Body of pancreas (tissue), 4 donors: ENCODE data around the gene TBX10. TPM values are rescaled to one million over a fixed set of nuclear protein-coding genes. Genes with fewer than 3 reads are reported as not detected.

Experiments
- ATAC-seq: fragments of 150-250 bp; one replicate; pipeline ENCODE4 v1.9.1; 2016
- DNase-seq, 4 donors: peaks; one replicate each; pipeline ENCODE4 v3.0.0-alpha.2; 2019
- H3K27ac ChIP-seq, 4 donors: fragments of 200-600 bp; sonication (generic); 1 replicate in 3 of 4; 2 replicates in 1 of 4; pipeline versions ENCODE4 v1.5.1 to v1.6.1; 2016 to 2019; ENCODE audit warnings: mild to moderate bottlenecking in 1 of 4, mixed read lengths in 1 of 4, moderate library complexity in 1 of 4
- H3K27me3 ChIP-seq, 2 donors: fragments of 200-600 bp; sonication (generic); one replicate each; pipeline ENCODE4 v1.6.0; 2016; ENCODE audit warnings: mild to moderate bottlenecking in 1 of 2
- H3K36me3 ChIP-seq, 2 donors: fragments of 200-600 bp; sonication (generic); replicated peaks in 1 of 2; 2 replicates each; pipeline ENCODE4 v1.5.1; 2016; ENCODE audit warnings: low read depth in 2 of 2; ENCODE audit not compliant: insufficient read depth in 1 of 2
- H3K4me1 ChIP-seq: fragments of 200-600 bp; sonication (generic); one replicate; pipeline ENCODE4 v1.6.0; 2016
- H3K4me3 ChIP-seq, 2 donors: fragments of 200-600 bp; sonication (generic); 1 replicate in 1 of 2; 2 replicates in 1 of 2; pipeline ENCODE4 v1.5.1; 2016 to 2019
- H3K9me3 ChIP-seq, 3 donors: fragments of 200-600 bp; sonication (generic); 1 replicate in 2 of 3; 2 replicates in 1 of 3; pipeline ENCODE4 v1.5.1; 2016
- CTCF ChIP-seq, 7 experiments: fragments of 450-650 bp in 4 of 7; fragments of 200-600 bp in 3 of 7; sonication (generic) in 3 of 7; IDR thresholded peaks; one replicate each; pipeline ENCODE4 v1.5.1; 2016 to 2019; ENCODE audit warnings: antibody characterized with exemption in 7 of 7
- POLR2A ChIP-seq, 3 donors: fragments of 450-650 bp; IDR thresholded peaks; one replicate each; pipeline ENCODE4 v1.6.1; 2016; ENCODE audit warnings: antibody characterized with exemption in 3 of 3, mild to moderate bottlenecking in 2 of 3
- WGBS, 2 donors: methylation state at CpG; one replicate each; pipeline ENCODE4 v1.1.5; 2017; 5-methylcytosine and 5-hydroxymethylcytosine counted together
- intact Hi-C: fragments of 100-400 bp; cut with DNase I; formaldehyde crosslinking; loops from one replicate; pipeline ENCODE4 v1.15.1; 2023
- total RNA-seq, 2 donors: library from RNA; depleted of rRNA; stranded (reverse); fragments of >200 nt; gene quantifications; one replicate each; pipeline ENCODE4 v1.1.0, GENCODE V29; 2016

The TBX10 gene
- total RNA-seq, 2 donors from 2014 or later: not detected

DNA sequence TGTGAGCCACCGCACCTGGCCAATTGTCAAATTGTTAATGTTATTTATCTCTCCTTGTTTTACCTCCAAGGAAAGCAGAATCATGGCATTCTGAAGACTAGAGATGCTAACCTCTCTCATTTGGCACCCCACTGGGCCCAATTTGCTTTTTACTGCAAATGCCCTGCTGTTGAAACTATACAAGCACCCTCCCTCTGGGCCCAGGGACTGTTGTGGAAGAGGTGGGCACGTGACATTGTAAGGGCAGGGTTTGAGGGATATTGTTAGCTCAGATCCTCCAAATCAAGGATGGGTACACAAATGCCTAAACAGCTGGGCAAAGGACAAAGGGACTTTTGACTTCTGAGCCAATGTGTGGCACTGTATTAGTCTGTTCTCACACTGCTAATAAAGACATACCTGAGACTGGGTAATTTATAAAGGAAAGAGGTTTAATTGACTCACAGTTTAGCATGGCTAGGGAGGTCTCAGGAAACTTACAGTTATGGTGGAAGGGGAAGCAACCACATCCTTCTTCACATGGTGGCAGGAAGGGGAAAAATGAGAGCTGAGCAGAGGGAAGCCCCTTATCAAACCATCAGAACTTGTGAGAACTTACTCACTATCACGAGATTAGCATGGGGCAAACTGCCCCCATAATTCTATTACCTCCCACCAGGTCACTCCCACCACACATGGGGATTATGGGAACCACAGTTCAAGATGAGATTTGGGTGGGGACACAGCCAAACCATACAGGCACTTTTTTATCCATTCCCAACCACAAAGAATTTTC, 41.3 kb upstream of the TBX10 start:
- H3K27ac ChIP-seq: no peak overlapping the region

DNA sequence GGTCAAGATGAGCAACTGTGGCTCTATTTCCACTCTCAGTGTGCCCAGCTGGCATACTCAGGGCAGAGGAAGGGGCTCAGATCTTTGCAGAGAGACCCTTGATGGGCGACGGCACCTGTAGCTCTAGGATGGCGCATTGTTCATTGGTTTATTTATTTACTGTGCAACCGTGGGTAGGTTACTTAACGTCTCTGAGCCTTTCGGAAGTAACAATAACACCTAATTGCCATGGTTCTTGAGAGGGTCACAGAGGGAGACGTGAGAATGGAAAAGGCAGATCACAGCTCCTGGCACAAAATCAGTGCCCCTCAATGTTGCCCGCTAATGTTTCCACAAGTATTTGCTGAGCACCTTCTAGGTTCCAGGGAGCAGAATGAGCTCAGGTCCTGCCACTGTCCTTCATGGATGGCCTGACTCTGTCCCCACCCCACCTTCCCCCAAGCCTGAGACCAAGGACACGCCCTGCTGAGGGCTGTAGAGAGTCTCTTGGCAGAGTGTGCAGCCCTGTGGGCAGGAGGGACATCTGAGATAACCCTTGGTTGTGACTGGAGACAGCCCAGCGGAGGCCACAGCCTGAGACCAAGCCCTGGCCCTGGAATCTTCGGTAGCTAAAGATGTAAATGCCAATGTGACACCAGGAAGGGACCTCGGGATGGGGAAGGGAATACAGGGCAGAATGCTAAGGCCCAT, 35.6 kb upstream of the TBX10 start:
- no peak for DNase-seq
- WGBS, 2 donors: 84% methylated on average over 12 of the region's 12 CpGs

More for the DNA sequence above, 41.3 kb upstream of the TBX10 start:
- H3K27me3 ChIP-seq: no peaks in the 10 kb centered on the region
- intact Hi-C loops: no loop called here
- no peaks in the 10 kb centered on the region for H3K36me3 ChIP-seq
- TF ChIP-seq POLR2A (IDR thresholded peaks at IDR 0.05) (no peak), CTCF (IDR thresholded peaks at IDR 0.05) (no peak)
- peaks cover 21% of the 10 kb centered on the region for H3K4me1 ChIP-seq
- H3K9me3 ChIP-seq: no peaks in the 10 kb centered on the region
- no peak for ATAC-seq
- DNase-seq: no peak
- H3K4me3 ChIP-seq: no peak overlapping the region
- WGBS, 2 donors: 64 to 80% methylated on average over 3 of the region's 3 CpGs

DNA sequence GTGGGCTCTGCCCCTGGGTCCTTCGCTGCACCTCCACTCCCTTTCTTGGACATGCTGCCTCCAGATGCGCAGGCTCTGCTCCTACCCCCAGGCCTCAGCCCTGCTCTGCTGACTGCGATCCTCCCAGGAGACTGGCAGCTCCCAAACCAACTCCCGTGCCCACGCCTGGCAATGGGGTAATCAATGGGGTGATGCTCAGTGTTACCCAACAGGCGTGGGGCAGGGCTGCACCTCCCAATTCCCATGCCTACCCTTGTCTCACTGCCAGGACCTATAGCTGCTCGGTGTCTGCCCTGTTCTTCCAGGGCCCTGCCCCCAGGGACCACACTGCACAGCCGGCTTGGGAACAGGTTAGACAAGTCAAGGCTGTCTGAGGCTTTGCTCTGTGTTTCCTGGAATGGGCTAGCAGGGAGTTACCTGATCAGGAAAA, 34.9 kb upstream of the TBX10 start, which contains the start of gene ALDH3B2:
ALDH3B2 (minus strand) TSS at position 182 of the 430 bp plus-strand sequence. CDS start 7,688 bp downstream, outside the sequence.
- 22 to 58% methylated on average over 3 to 8 of the region's 8 CpGs for WGBS, 2 donors
- Histone ChIP-seq H3K9me3 (no peaks in the 10 kb centered on the region), H3K27me3 (no peaks in the 10 kb centered on the region), H3K4me3 (no peak within 1 kb of the TSS), H3K4me1 (peaks cover 14% of the 10 kb centered on the region), H3K27ac (peak within 1 kb of the TSS in 3 of 4 donors; percentile 30 to 58 (median 36)), H3K36me3 (no peaks in the 10 kb centered on the region)
- DNase-seq (peak; percentile 36 to 70 (median 60)), ATAC-seq (peak; percentile 86)
- TF ChIP-seq POLR2A (IDR thresholded peaks at IDR 0.05) (no peak), CTCF (IDR thresholded peaks at IDR 0.05) (no peak)
- intact Hi-C loops: no loop called here

More for the DNA sequence above, 35.6 kb upstream of the TBX10 start:
- Histone ChIP-seq H3K4me1 (peaks cover 14% of the 10 kb centered on the region), H3K4me3 (no peak overlapping the region), H3K27ac (peak overlapping the region in 3 of 4 donors; percentile 30 to 58 (median 36)), H3K36me3 (no peaks in the 10 kb centered on the region), H3K9me3 (no peaks in the 10 kb centered on the region), H3K27me3 (no peaks in the 10 kb centered on the region)
- TF ChIP-seq CTCF (IDR thresholded peaks at IDR 0.05) (no peak), POLR2A (IDR thresholded peaks at IDR 0.05) (no peak)
- intact Hi-C loops: no loop called here
- ATAC-seq: no peak

DNA sequence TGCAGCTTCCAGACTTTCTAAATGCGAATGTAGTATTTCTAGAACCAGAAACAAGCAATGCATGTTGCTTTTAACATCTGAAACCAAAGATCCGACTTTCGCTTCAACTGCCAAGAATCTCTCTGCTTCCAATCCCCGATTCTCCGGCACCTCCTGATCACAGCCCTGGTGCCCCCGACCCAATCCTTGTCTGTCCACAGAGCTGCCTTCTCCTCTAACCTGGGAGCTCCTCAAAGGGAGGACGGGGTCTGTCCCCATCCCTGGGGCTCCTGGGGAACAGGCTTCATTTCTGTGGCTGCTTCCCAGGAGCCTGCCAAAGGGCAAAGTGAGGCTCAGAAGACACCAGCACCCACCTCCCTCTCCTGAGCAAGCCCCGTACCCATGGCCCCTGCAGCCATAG, 34.3 kb upstream of the TBX10 start:
- Histone ChIP-seq H3K4me3 (no peak overlapping the region), H3K36me3 (no peaks in the 10 kb centered on the region), H3K27me3 (no peaks in the 10 kb centered on the region), H3K4me1 (peaks cover 14% of the 10 kb centered on the region), H3K9me3 (no peaks in the 10 kb centered on the region), H3K27ac (no peak overlapping the region)
- DNase-seq: no peak
- intact Hi-C loops: no loop called here
- WGBS, 2 donors: 68 to 70% methylated on average over 7 to 8 of the region's 8 CpGs
- TF ChIP-seq CTCF (IDR thresholded peaks at IDR 0.05) (no peak), POLR2A (IDR thresholded peaks at IDR 0.05) (no peak)
- ATAC-seq: peak; percentile 24
